Testis (tissue), 2 donors: ENCODE measurements around the gene NELL2.

Experiments
- POLR2A ChIP-seq: fragments of 450-650 bp; IDR thresholded peaks from one replicate; pipeline ENCODE4 v1.6.1; 2017; ENCODE audit warnings: antibody characterized with exemption, mild to moderate bottlenecking, moderate library complexity
- TF ChIP-seq, protein P1 (sequence below), 3 experiments: fragments of 450-650 bp in 2 of 3; fragments of 200-600 bp in 1 of 3; sonication (generic) in 1 of 3; IDR thresholded peaks; one replicate each; pipeline ENCODE4 v1.5.1; 2016 to 2019; ENCODE audit warnings: antibody characterized with exemption in 3 of 3, mild to moderate bottlenecking in 2 of 3, moderate library complexity in 1 of 3

- TF ChIP-seq, protein P1, sequence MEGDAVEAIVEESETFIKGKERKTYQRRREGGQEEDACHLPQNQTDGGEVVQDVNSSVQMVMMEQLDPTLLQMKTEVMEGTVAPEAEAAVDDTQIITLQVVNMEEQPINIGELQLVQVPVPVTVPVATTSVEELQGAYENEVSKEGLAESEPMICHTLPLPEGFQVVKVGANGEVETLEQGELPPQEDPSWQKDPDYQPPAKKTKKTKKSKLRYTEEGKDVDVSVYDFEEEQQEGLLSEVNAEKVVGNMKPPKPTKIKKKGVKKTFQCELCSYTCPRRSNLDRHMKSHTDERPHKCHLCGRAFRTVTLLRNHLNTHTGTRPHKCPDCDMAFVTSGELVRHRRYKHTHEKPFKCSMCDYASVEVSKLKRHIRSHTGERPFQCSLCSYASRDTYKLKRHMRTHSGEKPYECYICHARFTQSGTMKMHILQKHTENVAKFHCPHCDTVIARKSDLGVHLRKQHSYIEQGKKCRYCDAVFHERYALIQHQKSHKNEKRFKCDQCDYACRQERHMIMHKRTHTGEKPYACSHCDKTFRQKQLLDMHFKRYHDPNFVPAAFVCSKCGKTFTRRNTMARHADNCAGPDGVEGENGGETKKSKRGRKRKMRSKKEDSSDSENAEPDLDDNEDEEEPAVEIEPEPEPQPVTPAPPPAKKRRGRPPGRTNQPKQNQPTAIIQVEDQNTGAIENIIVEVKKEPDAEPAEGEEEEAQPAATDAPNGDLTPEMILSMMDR (IDR thresholded peaks at IDR 0.05): no peak
- no peak for TF ChIP-seq POLR2A
Measured at GRCh38 chr12:44749566-44749965, 126.5 kb downstream of the NELL2 start.
